Vagina (tissue), 2 donors: Measurements from ENCODE around the gene ANXA11. TPM values are rescaled to one million over a fixed set of nuclear protein-coding genes. Genes with fewer than 3 reads are reported as not detected.

ENCODE experiments used
- DNase-seq, 2 donors: peaks; one replicate each; pipeline ENCODE4 v3.0.0-alpha.2; 2017; ENCODE audit errors: extremely low spot score in 2 of 2
- H3K27ac ChIP-seq: fragments of 200-600 bp; sonication (generic); one replicate; pipeline ENCODE4 v1.5.1; 2019
- H3K27me3 ChIP-seq: fragments of 200-600 bp; sonication (generic); one replicate; pipeline ENCODE4 v1.5.1; 2019
- H3K36me3 ChIP-seq, 2 donors: fragments of 200-600 bp; sonication (generic); one replicate each; pipeline ENCODE4 v1.5.1; 2017 to 2019
- H3K4me1 ChIP-seq: fragments of 200-600 bp; sonication (generic); one replicate; pipeline ENCODE4 v1.5.1; 2019
- H3K4me3 ChIP-seq, 2 donors: fragments of 200-600 bp; sonication (generic); 1 replicate in 1 of 2; 2 replicates in 1 of 2; pipeline ENCODE4 v1.5.1; 2016 to 2019
- H3K9me3 ChIP-seq: fragments of 200-600 bp; sonication (generic); one replicate; pipeline ENCODE4 v1.5.1; 2019
- POLR2A ChIP-seq, 2 donors: fragments of 450-650 bp; IDR thresholded peaks; one replicate each; pipeline ENCODE4 v1.6.1; 2017; ENCODE audit warnings: antibody characterized with exemption in 2 of 2, mild to moderate bottlenecking in 2 of 2, moderate library complexity in 2 of 2
- POLR2AphosphoS5 ChIP-seq, 2 donors: sonication (generic); formaldehyde crosslinking; IDR thresholded peaks; one replicate each; pipeline ENCODE4 v1.9.0; 2017; ENCODE audit warnings: antibody characterized with exemption in 2 of 2, mild to moderate bottlenecking in 2 of 2, low read depth in 1 of 2; ENCODE audit not compliant: insufficient read depth in 1 of 2
- intact Hi-C: fragments of 100-400 bp; cut with DNase I; formaldehyde crosslinking; loops from one replicate; pipeline ENCODE4 v1.15.1; 2023
- total RNA-seq: library from RNA; depleted of rRNA; stranded (reverse); fragments of >200 nt; gene quantifications from one replicate; pipeline ENCODE4 v1.2.3, GENCODE V29; 2016
- TF ChIP-seq, protein P1 (sequence below), 3 experiments: fragments of 450-650 bp in 2 of 3; fragments of 200-600 bp in 1 of 3; sonication (generic) in 1 of 3; IDR thresholded peaks; one replicate each; pipeline ENCODE4 v1.5.1; 2017 to 2019; ENCODE audit warnings: antibody characterized with exemption in 3 of 3, mild to moderate bottlenecking in 2 of 3, moderate library complexity in 2 of 3

ANXA11 gene
- total RNA-seq, 1 donor from 2014 or later: 101 TPM

- no peaks in the 10 kb centered on the region for H3K36me3 ChIP-seq
- no peaks in the 10 kb centered on the region for H3K27me3 ChIP-seq
- no peak for DNase-seq
- no peaks in the 10 kb centered on the region for H3K9me3 ChIP-seq
- intact Hi-C loops: no loop called here
- no peaks in the 10 kb centered on the region for H3K4me1 ChIP-seq
- no peak overlapping the region for H3K27ac ChIP-seq
- no peak for TF ChIP-seq POLR2AphosphoS5 (IDR thresholded peaks at IDR 0.05; ENCODE audit: insufficient read depth in 1 of 2, low read depth in 1 of 2)
- TF ChIP-seq POLR2A (IDR thresholded peaks at IDR 0.05): no peak
- TF ChIP-seq, protein P1, sequence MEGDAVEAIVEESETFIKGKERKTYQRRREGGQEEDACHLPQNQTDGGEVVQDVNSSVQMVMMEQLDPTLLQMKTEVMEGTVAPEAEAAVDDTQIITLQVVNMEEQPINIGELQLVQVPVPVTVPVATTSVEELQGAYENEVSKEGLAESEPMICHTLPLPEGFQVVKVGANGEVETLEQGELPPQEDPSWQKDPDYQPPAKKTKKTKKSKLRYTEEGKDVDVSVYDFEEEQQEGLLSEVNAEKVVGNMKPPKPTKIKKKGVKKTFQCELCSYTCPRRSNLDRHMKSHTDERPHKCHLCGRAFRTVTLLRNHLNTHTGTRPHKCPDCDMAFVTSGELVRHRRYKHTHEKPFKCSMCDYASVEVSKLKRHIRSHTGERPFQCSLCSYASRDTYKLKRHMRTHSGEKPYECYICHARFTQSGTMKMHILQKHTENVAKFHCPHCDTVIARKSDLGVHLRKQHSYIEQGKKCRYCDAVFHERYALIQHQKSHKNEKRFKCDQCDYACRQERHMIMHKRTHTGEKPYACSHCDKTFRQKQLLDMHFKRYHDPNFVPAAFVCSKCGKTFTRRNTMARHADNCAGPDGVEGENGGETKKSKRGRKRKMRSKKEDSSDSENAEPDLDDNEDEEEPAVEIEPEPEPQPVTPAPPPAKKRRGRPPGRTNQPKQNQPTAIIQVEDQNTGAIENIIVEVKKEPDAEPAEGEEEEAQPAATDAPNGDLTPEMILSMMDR (IDR thresholded peaks at IDR 0.05): no peak
- H3K4me3 ChIP-seq: no peak overlapping the region
These were observed 83.1 kb downstream of the ANXA11 start for GRCh38 chr10:80122110-80122710.

- Histone ChIP-seq H3K27ac (no peak overlapping the region), H3K4me3 (no peak overlapping the region), H3K36me3 (no peaks in the 10 kb centered on the region), H3K27me3 (no peaks in the 10 kb centered on the region), H3K9me3 (no peaks in the 10 kb centered on the region), H3K4me1 (no peaks in the 10 kb centered on the region)
- TF ChIP-seq POLR2A (IDR thresholded peaks at IDR 0.05): no peak
- no peak for TF ChIP-seq POLR2AphosphoS5 (IDR thresholded peaks at IDR 0.05; ENCODE audit: insufficient read depth in 1 of 2, low read depth in 1 of 2)
- TF ChIP-seq, protein P1 (IDR thresholded peaks at IDR 0.05): no peak
- no peak for DNase-seq
- intact Hi-C loops: no loop called here
These were observed 86.7 kb downstream of the ANXA11 start for GRCh38 chr10:80118669-80119068.

GRCh38 chr10:80110986-80111385, 94.4 kb downstream of the ANXA11 start:
- Histone ChIP-seq H3K9me3 (peaks cover 4% of the 10 kb centered on the region), H3K36me3 (no peaks in the 10 kb centered on the region), H3K27me3 (no peaks in the 10 kb centered on the region), H3K27ac (peak overlapping the region; percentile 42), H3K4me3 (no peak overlapping the region), H3K4me1 (no peaks in the 10 kb centered on the region)
- TF ChIP-seq POLR2AphosphoS5 (IDR thresholded peaks at IDR 0.05; ENCODE audit: insufficient read depth in 1 of 2, low read depth in 1 of 2): no peak
- TF ChIP-seq POLR2A (IDR thresholded peaks at IDR 0.05): no peak
- TF ChIP-seq, protein P1 (IDR thresholded peaks at IDR 0.05): no peak
- intact Hi-C loops: no loop called here
- DNase-seq: no peak

DNA sequence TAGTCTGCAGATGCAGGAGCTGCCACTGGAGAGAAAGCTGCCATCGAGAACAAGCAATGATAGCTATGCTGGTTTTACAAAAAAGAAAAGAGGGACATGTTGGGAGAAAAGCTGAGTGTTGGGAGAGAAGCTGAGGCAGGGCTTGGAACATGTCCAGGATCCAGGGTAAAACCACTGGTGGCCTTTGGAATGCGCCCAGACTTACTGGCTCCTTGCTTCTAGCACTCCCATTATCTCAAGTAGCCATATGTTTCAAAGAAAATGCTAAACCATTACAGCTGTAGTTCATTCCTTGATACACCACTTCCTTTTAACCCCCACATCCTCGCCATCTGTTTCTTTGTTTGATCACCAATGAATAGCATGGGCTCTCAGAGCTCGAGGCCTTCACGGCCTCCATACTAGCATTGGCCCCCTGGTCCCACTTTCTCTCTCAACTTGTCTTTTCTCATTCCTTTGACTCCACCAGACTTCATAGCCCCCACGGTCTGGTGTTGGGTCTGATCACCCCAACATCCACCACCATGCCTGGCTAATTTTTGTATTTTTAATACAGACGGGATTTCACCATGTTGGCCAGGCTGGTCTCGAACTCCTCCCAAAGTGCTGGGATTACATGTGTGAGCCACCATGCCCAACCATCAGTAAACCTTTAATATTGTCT, 96.6 kb downstream of the ANXA11 start:
- no peak for DNase-seq
- TF ChIP-seq POLR2A (IDR thresholded peaks at IDR 0.05) (no peak), POLR2AphosphoS5 (IDR thresholded peaks at IDR 0.05; ENCODE audit: insufficient read depth in 1 of 2, low read depth in 1 of 2) (no peak)
- TF ChIP-seq, protein P1 (IDR thresholded peaks at IDR 0.05): no peak
- Histone ChIP-seq H3K36me3 (no peaks in the 10 kb centered on the region), H3K4me1 (no peaks in the 10 kb centered on the region), H3K27ac (no peak overlapping the region), H3K9me3 (peaks cover 4% of the 10 kb centered on the region), H3K4me3 (no peak overlapping the region), H3K27me3 (no peaks in the 10 kb centered on the region)
- intact Hi-C loops: no loop called here
